ENCODE measurements around the gene MPP3. TPM values are rescaled to one million over a fixed set of nuclear protein-coding genes. Genes with fewer than 3 reads are reported as not detected.

Gene MPP3, protein sequence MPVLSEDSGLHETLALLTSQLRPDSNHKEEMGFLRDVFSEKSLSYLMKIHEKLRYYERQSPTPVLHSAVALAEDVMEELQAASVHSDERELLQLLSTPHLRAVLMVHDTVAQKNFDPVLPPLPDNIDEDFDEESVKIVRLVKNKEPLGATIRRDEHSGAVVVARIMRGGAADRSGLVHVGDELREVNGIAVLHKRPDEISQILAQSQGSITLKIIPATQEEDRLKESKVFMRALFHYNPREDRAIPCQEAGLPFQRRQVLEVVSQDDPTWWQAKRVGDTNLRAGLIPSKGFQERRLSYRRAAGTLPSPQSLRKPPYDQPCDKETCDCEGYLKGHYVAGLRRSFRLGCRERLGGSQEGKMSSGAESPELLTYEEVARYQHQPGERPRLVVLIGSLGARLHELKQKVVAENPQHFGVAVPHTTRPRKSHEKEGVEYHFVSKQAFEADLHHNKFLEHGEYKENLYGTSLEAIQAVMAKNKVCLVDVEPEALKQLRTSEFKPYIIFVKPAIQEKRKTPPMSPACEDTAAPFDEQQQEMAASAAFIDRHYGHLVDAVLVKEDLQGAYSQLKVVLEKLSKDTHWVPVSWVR
- 10 to 100 TPM; 42.1 to 77.4 (median 61.5) TPM for total RNA-seq
- 46.1 TPM for polyA plus RNA-seq
- long read RNA-seq, donor 1, transcript MPP3-208 (19 exons, 2,186 nt) = major isoform, 5 of 54 reads
- long read RNA-seq, donor 1, partial matches to known transcripts = 32 of 54 reads
- long read RNA-seq, donor 1, other reads (novel, unspliced or antisense) = 16 of 54 reads
- long read RNA-seq, donor 2, partial matches to known transcripts = 11 of 27 reads
- long read RNA-seq, donor 2, other reads (novel, unspliced or antisense) = 15 of 27 reads
- long read RNA-seq, donor 3, transcript MPP3-208 (19 exons, 2,186 nt) = major isoform, 25 of 185 reads
- long read RNA-seq, donor 3, partial matches to known transcripts = 88 of 185 reads
- long read RNA-seq, donor 3, other reads (novel, unspliced or antisense) = 71 of 185 reads
- long read RNA-seq, donor 4, partial matches to known transcripts = 9 of 30 reads
- long read RNA-seq, donor 4, other reads (novel, unspliced or antisense) = 17 of 30 reads

- H3K4me1 ChIP-seq (ENCODE audit: control insufficient read depth, insufficient read depth, low read length) = no peaks in the 10 kb centered on the region
- H3K9me3 ChIP-seq (ENCODE audit: control insufficient read depth, low read length) = no peaks in the 10 kb centered on the region
- peak within 1 kb of the TSS; percentile 63 for H3K27ac ChIP-seq (ENCODE audit: low read length)
- DNase-seq = peak; percentile 76 to 93 (median 90)
- ATAC-seq = peak; percentile 88 to 90
- WGBS = 2% methylated on average over 86 of the region's 87 CpGs
- H3K4me3 ChIP-seq (ENCODE audit: low read length) = peak within 1 kb of the TSS; percentile 78
- H3K27me3 ChIP-seq (ENCODE audit: control insufficient read depth, insufficient read depth) = no peaks in the 10 kb centered on the region
- intact Hi-C loops (cut with DNase I) = loop anchor here in 1 of 4 donors (5.0 kb wide), 1 partner anchor 56 kb away; the partner anchor contains the start of gene DUSP3
Measured at GRCh38 chr17:43832976-43833829, at the start of gene MPP3. Gene MPP3, minus strand, starts transcription at chr17:43833146. Its CDS starts 1,240 bp downstream, at chr17:43831906.

DNA sequence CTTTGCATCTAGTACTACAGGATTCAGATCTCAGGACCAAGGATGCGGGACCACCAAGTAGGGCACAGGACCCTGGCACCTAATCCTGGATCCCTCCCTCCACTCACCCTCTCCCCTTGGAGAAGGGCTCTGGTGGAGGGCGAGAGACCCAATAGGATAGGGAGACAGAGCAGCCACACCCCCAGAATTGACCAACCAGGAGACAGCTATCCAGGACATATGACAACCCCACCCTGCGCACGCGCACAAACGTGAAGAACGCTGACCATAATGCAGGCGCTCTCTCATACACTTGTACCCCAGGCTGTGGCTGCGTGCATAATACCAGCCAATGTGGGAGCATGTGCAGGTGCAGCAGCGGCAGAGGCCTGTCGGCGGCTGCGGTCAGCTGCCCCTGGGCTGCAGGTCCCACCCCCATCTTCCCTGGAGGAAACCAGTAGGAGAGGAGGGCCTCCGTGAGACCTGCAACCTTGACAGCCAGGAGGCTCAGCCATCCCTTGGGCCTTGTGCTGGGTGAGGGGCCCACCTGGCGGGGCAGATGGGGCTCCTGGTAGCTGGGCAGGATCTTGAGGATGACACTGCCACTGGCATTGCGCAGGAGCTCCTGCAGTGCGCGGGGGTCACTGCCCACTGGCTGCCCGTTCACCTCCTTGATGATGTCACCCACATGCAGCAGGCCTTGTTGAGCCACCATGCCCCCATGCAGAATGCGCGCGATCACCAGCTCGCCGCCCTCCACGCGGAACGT is 49.0 kb upstream of the MPP3 start:
- Histone ChIP-seq H3K27ac (ENCODE audit: low read length) (no peak overlapping the region), H3K27me3 (ENCODE audit: control insufficient read depth, insufficient read depth) (no peaks in the 10 kb centered on the region), H3K9me3 (ENCODE audit: control insufficient read depth, low read length) (no peaks in the 10 kb centered on the region), H3K4me3 (ENCODE audit: low read length) (no peak overlapping the region), H3K4me1 (ENCODE audit: control insufficient read depth, insufficient read depth, low read length) (no peaks in the 10 kb centered on the region)
- DNase-seq (no peak), ATAC-seq (no peak)
- intact Hi-C loops (cut with DNase I) = no loop called here
- WGBS = 93% methylated on average over 27 of the region's 27 CpGs

DNA sequence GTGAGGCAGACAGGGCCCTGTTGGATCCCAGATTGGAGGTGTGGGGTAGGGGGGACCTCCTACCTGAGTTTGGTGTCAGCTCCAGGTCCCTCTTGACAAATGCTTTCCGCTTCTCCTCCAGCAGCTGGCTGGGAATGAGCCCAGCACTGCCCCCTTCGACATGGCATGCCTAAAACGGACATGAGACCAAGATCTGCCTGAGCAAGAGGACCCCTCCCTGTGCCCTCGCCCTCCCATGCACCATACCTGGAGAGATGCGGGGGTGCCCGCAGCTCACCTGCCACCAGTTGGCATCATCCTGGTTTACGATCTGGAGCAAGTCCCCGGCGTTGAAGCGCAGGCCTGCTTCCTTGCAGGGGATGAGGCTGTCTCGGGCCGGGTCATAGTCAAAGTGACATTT is 48.2 kb upstream of the MPP3 start:
- Histone ChIP-seq H3K4me1 (ENCODE audit: control insufficient read depth, insufficient read depth, low read length) (no peaks in the 10 kb centered on the region), H3K4me3 (ENCODE audit: low read length) (no peak overlapping the region), H3K9me3 (ENCODE audit: control insufficient read depth, low read length) (no peaks in the 10 kb centered on the region), H3K27me3 (ENCODE audit: control insufficient read depth, insufficient read depth) (no peaks in the 10 kb centered on the region), H3K27ac (ENCODE audit: low read length) (no peak overlapping the region)
- WGBS = 94% methylated on average over 12 of the region's 12 CpGs
- ATAC-seq (no peak), DNase-seq (peak in 1 of 3 donors; percentile 44)
- intact Hi-C loops (cut with DNase I) = no loop called here

- Histone ChIP-seq H3K9me3 (ENCODE audit: control insufficient read depth, low read length) (no peaks in the 10 kb centered on the region), H3K4me3 (ENCODE audit: low read length) (no peak overlapping the region), H3K27ac (ENCODE audit: low read length) (no peak overlapping the region), H3K4me1 (ENCODE audit: control insufficient read depth, insufficient read depth, low read length) (no peaks in the 10 kb centered on the region), H3K27me3 (ENCODE audit: control insufficient read depth, insufficient read depth) (no peaks in the 10 kb centered on the region)
- ATAC-seq = peak in 1 of 2 donors; percentile 2
- DNase-seq = peak in 1 of 3 donors; percentile 70
- intact Hi-C loops (cut with DNase I) = no loop called here
- 79% methylated on average over 20 of the region's 20 CpGs for WGBS
Measured at GRCh38 chr17:43880420-43880991, 47.6 kb upstream of the MPP3 start.

DNA sequence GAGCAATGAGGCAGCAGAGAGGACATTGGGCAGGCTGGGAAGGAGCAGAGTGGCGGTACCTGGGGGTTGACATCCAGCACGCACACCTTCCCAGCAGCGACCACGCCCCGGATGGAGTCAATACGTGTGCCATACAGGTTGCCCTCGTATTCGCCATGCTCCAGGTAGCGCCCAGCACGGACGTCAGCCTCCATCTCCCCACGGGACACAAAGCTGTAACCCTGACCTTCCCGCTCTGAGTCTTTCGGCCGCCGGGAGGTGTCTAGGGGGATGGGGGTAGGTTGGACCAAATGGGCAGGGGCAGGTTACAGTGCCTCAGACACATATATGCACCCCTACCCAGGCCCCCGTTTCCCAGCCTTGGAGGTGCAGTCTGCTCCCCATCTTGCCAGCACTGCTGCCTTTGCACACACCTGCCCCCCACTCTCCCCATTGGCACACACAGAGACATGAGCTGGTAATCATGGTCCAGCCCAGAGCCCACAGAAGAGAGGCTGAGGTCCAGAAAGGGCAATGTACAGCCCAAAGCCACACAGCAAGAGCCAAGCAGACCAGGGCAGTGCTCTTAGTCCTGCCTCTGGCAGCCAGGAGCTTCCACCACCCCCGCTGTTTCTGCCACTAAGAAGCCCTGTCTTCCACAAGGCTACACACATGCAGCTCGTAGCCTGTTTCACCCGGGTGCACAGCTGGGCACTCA is 46.9 kb upstream of the MPP3 start:
- no peaks in the 10 kb centered on the region for H3K27me3 ChIP-seq (ENCODE audit: control insufficient read depth, insufficient read depth)
- no peaks in the 10 kb centered on the region for H3K9me3 ChIP-seq (ENCODE audit: control insufficient read depth, low read length)
- no peak overlapping the region for H3K27ac ChIP-seq (ENCODE audit: low read length)
- no peak for DNase-seq
- H3K4me1 ChIP-seq (ENCODE audit: control insufficient read depth, insufficient read depth, low read length) = no peaks in the 10 kb centered on the region
- no peak overlapping the region for H3K4me3 ChIP-seq (ENCODE audit: low read length)
- ATAC-seq = no peak
- intact Hi-C loops (cut with DNase I) = no loop called here
- 89% methylated on average over 20 of the region's 20 CpGs for WGBS

DNA sequence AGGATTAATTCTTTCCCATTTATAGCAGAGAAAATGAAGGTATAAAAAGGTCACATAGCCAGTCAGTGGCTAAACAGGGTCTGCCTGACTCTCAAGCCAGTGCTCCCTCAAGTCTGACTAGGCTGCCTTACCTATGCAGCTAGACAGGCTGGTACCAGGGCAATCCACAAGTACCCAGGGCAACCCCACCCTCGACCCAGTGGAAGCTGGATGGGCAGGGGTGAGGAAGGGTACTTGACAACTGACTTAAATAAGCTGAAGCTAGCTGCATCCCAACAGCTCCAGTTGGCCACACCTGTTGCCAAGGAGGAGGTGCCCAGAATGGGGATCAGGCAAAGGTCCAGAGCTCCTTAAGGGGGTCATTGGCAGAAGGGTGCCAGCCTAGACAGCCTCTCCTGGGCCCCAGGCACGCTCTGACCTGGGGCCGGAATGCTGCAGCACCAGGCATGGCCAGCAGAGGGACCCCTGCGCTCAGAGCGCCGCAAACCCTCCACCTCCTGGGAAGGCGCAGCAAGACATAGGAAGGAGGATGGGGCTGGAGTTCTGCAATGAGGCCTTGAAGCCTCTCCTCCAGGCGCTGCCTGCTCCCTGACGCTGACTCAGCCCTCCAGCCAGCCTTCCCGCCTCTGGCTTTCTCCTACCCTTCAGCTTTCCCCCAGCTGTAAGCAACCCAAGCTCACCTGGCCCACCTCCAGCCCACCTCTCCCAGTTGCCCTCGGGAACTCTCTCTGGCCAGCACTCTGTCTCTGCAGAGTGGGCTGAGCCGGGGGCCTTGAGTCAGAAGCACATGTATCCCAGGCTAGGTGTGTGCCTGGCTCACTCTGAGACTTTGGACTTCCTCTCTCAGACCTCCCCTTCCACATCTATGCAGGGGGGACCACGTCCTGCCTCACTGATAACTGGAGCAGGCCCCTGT is 45.6 kb upstream of the MPP3 start:
- Histone ChIP-seq H3K4me3 (ENCODE audit: low read length) (no peak overlapping the region), H3K27me3 (ENCODE audit: control insufficient read depth, insufficient read depth) (no peaks in the 10 kb centered on the region), H3K4me1 (ENCODE audit: control insufficient read depth, insufficient read depth, low read length) (no peaks in the 10 kb centered on the region), H3K27ac (ENCODE audit: low read length) (no peak overlapping the region), H3K9me3 (ENCODE audit: control insufficient read depth, low read length) (no peaks in the 10 kb centered on the region)
- DNase-seq = peak; percentile 69 to 89 (median 89)
- intact Hi-C loops (cut with DNase I) = no loop called here
- peak; percentile 69 to 83 for ATAC-seq
- WGBS = 18% methylated on average over 13 of the region's 13 CpGs

GRCh38 chr17:43877451-43878155 is 44.7 kb upstream of the MPP3 start:
- no peak overlapping the region for H3K27ac ChIP-seq (ENCODE audit: low read length)
- H3K4me3 ChIP-seq (ENCODE audit: low read length) = no peak overlapping the region
- H3K9me3 ChIP-seq (ENCODE audit: control insufficient read depth, low read length) = no peaks in the 10 kb centered on the region
- no peaks in the 10 kb centered on the region for H3K4me1 ChIP-seq (ENCODE audit: control insufficient read depth, insufficient read depth, low read length)
- intact Hi-C loops (cut with DNase I) = no loop called here
- 94% methylated on average over 10 of the region's 10 CpGs for WGBS
- H3K27me3 ChIP-seq (ENCODE audit: control insufficient read depth, insufficient read depth) = no peaks in the 10 kb centered on the region
- no peak for ATAC-seq
- no peak for DNase-seq

DNA sequence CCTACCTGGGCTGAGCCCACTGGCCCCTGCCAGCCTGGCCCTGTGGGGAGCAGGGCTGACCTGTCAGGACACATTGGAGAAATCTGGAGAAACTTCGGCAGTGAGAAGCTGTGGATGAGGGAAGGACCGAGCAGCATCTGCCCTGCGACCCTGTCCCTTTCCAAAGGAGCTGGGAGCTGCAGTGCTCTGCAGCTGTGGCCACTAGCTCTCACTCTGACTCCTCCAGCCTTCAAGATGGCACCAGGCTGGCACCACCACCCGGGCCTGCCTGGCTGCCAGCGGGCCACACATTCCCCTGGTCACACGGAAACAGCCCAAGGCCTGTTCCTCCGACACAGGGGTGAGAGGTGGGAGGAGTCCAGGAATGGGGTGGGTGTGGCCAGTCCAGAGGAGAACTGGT is 44.1 kb upstream of the MPP3 start:
- WGBS = 78% methylated on average over 7 of the region's 7 CpGs

More for the DNA sequence above, 44.1 kb upstream of the MPP3 start:
- no peaks in the 10 kb centered on the region for H3K4me1 ChIP-seq (ENCODE audit: control insufficient read depth, insufficient read depth, low read length)
- no peak overlapping the region for H3K4me3 ChIP-seq (ENCODE audit: low read length)
- ATAC-seq (peak in 1 of 2 donors; percentile 3), DNase-seq (no peak)
- intact Hi-C loops (cut with DNase I) = no loop called here
- H3K9me3 ChIP-seq (ENCODE audit: control insufficient read depth, low read length) = no peaks in the 10 kb centered on the region
- H3K27ac ChIP-seq (ENCODE audit: low read length) = no peak overlapping the region
- H3K27me3 ChIP-seq (ENCODE audit: control insufficient read depth, insufficient read depth) = no peaks in the 10 kb centered on the region
